Femur (tissue), 1 donor: ENCODE measurements around the gene ZFYVE26.

Experiments
- DNase-seq: peaks from one replicate; pipeline ENCODE4 v3.0.0-alpha.2; 2017

Gene ZFYVE26

DNA sequence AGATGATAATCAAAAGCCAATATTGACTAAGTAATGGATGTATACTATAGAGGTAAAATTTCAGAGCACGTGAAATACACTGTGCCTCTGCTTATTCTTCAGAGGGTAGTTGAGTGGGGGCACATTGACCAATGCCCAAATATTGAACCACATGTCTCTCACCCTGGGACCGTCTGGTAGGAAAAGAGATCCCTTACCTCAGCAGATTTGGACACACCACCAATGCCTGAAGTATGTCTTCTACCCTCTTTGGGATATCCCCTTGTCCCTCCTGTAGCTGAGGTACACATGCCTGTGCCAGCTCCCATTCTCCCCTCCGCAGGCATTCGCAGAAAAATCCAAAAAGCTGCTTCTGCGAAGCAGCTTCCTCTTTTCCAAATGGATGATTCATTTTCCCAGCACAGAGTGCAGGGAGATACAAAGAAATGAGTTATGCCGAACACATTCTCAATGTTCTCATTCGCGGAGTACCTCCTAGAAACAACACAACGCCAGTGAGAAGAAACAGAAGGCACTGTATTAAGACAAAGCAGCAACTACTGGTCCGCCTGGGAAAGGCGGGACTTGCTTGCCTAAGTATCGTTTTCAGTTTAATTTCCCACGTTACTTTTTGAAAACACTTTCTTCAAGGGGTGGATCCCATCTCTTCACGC lies 691 bp downstream of the ZFYVE26 start:
- no peak for DNase-seq

DNA sequence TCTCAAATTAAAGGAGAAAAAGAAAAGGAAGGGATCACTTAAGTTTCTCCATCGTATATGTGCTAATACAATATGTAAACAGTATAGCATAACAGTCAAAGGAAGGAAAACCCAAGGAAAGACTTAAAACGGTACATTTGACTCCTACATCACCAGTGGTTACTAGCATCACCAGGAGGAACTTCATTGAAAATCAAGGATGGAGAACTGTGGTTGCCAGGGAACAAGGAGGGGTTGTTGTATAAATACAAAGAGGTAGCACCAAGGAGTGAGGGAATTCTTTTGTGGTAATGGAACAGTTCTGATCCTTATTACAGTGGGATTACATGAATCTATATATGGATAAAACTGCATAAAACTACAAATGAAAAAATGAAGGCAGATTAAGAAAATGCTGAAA lies 1.6 kb downstream of the ZFYVE26 start:
- no peak for DNase-seq

DNA sequence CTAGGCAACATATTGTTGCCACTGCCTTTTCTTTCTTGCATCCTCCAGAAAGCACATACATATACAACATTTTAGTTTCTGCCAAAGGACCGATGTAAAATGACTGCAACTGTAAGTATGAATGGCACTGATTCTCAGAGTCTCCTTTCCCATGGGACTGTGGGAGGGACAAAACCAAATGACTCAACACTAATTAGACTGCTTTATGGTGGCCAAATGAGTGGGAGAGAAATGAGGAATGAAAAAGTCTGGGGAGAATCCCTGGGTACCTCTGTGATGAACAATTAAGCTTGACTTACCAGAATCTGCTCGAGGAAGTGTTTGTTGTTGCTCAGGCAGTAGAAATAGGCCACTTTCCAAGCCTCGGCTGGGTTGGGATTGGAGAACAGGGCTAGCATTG lies 10.1 kb downstream of the ZFYVE26 start:
- DNase-seq, result no peak

DNA sequence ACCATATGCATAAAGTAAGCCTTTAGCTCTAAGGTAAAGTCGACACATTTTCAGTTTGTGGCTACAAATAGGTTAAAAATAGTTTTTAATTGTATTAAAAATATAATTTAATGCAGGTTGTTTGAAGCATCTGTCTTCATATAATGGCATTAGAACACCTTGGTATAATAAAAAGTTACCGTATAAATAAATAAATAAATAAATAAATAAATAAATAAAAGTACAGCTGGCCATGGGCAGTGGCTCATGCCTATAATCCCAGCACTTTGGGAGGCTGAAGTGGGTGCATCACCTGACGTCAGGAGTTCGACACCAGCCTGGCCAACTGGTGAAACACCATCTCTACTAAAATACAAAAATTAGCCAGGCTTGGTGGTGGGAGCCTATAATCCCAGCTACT lies 15.6 kb downstream of the ZFYVE26 start:
- DNase-seq, result no peak

DNA sequence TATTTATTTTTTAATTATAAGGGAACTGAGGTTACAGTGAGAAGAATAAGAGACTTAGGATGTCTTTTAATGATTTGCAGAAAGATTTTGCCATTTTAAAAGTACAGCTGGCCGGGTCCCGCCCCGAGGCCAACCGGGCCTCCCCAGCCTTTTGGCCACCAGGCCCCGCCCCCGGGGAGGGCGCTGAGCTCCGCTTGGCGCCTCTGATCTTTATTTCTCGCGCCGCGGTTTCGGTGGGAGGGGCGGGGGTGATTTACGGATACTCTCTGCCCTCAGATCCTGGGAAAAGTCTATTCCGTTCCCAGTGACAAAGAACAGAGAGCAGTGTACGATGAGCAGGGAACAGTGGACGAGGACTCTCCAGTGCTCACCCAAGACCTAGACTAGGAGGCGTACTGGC lies 17.7 kb downstream of the ZFYVE26 start:
- no peak for DNase-seq

DNA sequence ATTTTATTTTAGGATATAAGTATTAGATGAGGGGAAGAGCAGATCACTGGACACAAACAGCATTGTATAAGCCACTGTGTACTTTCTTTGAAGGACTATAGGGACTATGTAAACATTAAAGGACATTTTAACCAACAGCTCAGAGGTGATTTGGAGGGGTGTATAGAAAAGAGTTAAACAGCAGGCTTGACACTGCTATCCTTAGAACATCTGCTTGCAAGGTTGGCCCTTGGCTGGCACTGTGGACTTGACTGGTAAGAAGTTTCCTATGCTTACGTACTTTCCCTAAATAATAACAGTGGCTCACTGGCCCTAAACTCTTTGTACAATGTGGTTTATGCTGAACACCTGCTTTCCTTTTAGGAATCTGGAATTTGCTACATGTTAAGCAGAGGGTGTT lies 28.7 kb downstream of the ZFYVE26 start:
- DNase-seq, result no peak

DNA sequence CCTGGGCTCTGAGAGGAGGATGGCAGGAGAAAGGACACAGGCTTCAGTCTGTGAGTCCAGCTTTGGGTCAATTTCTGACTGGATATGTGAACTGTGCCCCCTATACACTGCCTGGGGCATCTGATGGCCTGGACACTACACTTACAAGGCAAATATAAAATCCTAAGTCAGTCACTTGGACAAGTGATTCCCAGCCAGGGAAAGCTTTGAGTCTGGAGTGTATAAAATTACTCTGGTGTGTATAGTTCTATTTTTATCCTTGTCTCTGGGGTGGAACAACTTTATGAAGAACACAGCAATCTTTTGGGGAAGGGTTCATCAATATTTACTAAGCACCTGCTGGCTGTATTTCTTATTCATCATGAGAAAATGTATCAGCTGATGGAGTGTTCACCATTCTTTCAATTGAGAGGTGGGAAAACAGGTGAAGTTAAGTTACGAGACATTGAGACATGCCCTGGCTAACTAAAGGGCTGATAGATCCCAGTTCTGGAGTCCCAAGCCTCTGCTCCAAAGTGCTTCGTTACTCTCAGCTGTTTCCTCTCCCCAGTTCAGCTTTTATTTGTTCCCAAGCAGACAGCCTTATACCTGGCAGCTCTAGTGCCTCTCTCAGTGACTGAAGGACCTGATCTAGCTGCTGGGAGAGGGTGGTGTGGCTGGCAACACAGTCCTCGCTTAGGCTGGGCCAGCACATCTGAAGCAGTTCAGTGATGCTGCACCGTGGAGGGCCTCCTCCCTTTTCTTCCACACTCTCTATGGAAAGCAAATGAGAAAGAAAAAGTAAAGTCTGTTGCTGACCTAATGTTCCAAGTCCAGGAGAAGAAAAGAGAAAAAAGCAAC lies 30.9 kb downstream of the ZFYVE26 start:
- no peak for DNase-seq

DNA sequence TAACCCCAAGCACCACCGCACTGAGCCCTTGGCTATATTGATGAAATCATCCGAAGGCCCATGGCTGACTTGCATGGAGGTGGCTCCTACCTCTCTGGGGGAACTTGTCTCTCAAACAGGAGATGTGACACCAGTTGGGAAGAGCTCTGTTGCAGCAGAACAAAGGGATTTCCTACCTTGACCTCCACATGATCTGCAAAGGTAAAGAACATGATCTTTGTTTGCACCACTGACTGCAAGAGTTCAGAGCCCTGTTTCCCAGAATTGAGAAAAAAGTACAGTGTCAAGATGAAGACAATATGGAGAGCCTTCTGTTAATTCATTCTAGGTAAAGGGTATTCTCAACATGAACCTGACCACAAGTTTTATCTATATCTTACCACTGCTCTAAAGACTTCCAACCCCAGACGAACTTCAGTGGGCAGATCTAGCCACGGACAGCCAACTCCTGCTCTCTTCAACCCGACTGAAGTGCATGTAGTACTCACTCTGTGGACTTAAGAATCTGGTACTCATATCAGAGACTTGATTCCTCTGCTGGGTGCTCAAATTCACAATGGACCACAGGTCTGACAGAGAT lies 32.1 kb downstream of the ZFYVE26 start:
- no peak for DNase-seq

DNA sequence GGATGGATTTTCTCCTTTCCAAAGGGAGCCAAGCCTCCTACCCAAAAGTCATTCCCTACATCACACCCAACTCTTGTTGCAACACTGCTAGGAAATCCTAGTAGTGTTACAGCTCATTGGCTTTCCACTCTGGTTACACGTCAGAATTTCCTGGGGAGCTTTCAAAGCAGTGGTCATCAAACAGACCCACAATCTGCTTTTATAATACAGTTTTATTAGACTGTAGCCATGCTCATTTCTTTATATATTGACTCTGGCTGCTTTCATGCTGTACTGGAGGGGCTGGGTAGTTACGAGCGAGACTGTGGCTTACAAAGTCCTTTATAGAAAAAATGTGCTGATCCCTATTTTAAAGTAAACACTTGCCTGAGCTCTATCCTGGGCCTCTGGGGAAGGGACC lies 34.3 kb downstream of the ZFYVE26 start:
- DNase-seq, result no peak

DNA sequence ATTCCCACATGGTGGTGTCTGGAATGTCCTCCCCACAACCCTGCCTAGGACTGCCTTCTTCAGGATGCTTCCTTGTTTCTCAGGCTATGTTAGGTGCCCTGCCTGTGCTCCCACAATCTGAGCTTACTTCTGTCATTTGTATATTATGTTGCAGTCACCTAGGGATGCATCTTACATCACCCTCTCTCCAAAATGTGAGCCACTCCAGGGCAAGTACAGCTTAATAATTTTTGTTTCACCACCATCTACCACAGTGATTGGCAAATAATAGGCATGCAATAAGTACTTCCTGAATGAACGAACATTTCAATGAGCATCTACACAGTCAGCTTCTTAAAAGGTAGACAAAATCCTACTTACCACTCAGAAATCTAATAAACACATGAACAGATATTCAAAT lies 37.6 kb downstream of the ZFYVE26 start:
- DNase-seq, result no peak

DNA sequence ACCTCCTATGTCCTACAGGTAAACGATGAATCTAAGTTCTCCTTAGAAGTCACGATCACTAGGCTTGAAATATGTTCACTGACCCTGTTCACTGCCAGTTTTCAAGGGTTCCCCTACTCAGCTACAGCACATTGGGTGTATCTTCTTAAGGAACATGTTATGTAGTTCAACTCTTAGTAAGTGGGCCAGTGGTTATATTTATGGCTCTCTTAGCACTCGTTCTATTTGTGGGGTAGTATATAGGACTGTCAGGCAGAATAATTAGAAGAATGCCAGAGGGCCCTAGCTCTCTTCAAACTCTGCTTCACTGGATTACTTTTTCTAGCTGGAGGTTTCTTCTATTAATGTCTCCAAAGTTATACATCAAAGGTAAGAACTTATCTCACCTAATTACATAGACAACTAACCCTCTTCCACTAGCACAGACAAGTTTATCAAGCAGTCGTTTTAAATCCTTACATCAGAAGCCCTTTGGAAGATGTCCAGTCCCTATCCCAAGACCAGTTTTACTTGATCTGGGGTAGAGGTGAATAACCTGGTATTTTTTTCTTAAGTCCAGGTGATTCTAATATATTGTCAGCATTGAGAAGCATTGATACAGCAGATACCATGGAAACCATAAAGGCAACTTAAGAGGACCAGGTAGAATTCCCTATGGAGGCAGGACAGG lies 39.6 kb downstream of the ZFYVE26 start:
- DNase-seq, result no peak

DNA sequence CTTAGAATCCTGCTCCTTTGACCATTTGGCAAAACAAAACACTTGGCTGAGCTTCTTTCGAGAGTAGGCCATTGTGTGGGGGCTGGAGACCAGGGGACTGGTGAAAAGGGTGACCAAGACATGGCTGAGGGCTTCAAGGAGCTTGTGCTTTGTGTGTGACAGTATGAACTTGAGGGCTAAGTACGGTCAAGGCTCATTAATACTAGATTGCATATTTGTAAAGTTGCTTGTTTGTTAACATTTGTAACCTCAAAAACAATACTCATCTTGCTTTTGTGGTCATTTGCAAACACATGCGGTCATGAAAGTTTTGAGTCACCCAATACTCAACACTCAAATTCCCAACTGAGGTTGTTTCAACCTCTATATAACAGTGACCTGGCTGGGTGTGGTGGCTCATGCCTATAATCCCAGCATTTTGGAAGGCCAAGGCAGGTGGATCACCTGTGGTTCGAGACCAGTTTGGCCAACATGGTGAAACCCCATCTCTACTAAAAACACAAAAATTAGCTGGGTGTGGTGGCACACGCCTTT lies 42.5 kb downstream of the ZFYVE26 start:
- DNase-seq, result no peak

DNA sequence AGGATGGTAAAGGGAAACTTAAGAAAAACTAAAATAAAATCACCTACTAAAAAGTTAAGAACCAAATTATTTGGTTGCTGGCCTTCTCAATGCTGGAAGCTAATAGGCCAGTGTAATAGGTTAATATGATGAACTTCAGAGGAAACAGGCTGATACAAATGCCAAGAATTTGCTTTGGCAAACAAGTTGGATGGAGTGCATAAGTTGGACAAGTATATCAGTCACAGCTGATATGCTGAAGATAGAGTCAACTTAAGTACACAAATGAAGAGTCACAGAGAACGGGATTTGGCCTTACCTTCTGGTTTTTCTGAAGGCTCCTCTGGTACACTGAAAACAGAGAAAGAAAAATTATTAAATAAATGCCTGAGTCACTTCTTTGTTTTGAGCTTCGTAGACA lies 48.2 kb downstream of the ZFYVE26 start:
- no peak for DNase-seq

DNA sequence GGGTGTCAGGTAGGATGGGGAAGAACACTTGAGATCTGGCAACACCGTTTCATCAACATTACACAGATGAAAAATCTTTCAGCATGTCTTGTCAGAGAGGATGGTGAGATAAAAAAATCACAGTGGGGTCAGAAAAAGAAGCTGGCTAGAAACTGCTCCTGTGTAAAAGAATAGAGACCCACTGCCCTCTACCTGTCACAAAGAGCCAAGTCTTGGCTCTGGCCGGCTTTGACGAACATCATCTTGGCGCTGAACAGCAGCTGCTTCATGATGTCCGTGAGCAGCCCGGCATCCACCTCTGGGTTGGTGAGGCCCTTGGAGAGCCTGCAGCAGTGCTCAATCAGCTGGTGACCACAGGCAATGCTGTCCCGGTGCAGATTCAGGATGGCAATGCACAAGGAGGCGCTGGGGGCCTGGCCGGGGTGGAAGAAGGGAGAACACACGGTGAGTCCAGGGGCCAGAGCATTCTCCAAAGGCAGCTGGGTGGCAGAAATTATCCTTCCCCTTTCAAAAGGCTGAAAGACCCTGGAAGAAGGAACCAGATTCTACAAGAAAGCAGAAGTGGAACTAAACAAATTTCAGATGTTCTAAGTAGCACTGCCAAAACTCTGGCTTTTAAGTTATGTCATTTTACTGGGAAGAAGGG lies 50.2 kb downstream of the ZFYVE26 start:
- DNase-seq, result no peak

DNA sequence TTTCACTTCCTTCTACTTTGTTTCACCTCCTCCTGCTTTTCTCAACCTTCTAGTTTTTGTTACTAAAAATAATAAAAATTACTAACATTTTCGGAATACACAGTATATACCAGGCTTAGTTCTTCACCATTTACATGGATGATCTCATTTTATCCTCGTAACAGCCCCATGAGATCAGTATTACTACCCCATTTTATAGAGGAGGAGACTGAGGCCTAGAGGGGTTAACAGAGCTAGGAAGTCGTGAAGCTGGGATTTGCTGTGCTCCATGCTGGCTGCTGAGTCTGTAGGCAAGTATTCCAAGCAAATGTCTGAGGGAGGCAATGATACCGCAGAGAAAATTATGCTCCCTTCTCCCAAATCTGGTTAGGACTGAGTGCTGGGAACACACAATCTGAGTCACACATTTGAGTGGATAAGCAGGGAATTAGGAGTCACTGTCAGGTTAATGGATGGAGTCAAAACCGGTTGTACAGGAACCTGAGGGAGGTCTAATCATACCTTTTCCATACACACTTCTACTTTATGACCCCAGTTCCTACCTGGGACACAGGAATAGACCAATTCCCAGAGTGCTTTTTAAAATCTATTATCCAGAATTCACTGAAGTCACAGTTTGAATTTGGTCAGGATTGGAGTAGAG lies 51.1 kb downstream of the ZFYVE26 start:
- DNase-seq, result no peak

DNA sequence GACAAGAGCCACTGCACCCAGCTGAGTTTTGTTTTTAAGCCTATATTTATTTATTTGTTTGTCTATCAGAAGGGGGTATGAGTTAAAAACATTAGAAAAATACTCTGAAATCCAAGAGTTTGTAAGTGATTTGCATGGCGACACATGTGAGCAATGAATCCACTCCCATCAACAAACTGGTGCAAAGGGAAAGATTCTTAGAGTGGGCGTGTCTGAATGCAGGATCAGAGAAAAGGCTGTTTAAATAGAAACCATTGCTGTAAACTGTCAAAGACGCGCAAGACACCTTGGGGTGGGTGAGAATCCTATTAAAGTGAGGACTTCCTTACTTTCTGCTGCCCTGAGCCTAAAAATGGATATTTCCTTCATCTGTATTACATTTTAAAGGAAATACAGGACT lies 51.9 kb downstream of the ZFYVE26 start:
- no peak for DNase-seq

DNA sequence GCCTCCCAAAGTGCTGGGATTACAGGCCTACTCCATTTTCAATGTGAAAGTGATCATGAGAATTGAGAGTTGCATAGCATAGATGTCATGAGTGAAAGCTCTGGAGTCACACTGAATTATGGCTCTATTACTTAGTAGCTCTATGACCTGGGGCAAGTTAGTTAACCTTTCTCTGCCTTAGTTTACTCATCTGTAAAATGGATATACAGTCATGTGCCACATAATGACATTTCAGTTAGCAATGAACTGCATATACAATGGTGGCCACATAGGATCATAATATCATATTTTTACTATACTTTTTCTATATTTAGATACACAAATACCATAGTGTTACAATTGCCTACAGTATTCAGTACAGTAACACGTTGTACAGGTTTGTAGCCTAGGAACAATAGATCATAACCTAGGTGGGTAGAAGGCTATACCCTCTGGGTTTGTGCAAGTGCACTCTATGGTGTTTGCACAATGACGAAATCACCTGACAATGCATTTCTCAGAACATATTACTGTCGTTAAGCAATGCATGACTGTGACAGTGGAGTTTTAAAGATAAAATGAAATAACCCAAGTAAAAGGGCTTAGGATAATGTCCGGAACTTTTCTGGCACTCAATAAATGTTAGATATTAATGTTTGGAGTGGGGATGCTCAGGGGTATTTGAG lies 53.1 kb downstream of the ZFYVE26 start:
- no peak for DNase-seq

DNA sequence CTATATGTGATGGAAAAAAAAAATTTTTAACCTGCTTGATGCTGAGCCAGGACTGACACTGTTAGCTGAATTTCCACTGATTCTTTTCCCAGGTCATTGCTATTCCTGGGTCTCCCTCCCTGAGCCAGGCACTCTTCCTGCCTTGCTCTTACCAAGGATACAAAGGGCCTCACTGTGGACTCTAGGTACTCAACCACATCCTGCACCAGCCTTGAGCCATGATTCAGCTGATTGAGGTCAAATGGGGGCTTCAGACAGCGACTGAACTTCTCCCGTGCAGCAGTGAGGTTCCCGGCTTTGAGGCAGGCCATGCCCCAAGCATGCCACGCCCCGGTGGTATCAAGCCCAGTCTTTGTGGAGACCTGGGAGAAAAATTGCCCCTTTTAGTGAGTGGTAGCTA lies 54.3 kb downstream of the ZFYVE26 start:
- no peak for DNase-seq

DNA sequence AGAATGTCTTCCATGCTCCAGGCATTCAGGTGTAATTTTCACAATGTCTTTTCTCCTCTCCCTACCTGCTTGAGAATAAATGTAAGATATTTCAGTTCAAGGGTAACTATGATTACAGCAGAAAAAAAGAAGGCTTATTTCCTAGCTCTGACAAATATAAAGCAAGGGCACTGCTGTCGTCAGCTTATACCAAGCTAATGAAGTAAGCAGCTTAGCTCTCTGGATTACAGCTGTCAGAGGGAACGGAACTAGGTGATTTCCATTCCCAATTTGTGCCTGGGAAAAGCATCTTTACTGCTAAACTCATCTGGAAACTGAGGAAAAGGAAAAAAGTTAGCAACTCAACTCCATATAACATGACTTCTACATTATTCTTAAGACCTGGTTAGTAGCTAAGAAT lies 56.5 kb downstream of the ZFYVE26 start:
- DNase-seq, result no peak

DNA sequence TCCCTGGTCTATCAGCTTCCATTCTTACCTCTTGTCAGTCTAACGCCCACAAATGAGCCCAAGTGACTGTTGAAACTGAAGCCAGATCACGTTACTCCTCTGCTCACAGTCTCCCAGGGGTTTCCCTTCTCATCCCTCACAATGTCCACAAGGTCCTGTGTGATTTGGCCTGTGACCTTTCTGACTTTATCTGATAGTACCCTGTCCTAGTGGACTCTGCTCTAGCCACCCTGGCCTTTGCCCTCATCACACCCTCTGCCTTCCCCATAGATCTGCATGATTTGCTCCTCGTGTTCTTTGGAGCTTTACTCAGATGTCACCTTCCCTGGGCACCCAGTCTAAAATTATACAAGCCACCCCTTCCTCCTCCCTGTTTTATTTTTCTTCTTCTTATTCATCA lies 59.2 kb downstream of the ZFYVE26 start:
- no peak for DNase-seq

DNA sequence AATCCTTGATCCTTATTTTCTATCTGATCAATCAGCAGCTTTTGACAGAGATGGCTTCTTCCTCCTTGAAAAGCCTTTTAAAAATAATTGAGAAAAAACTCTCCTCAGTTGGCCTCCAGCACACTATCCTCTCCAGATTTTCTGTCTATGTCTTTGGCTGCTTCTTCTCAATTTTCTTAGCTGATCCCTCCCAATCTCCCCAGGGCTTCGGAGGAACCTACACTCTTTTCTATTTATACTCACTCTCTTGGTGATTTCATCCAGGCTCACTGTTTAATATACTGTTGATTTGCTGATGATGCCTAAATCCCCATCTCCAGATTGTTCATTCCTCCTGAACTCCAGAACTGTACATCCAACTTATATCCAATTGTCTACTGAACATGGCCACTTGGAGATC lies 59.9 kb downstream of the ZFYVE26 start:
- no peak for DNase-seq
